Measurements from ENCODE around the gene ALKBH6. TPM values are rescaled to one million over a fixed set of nuclear protein-coding genes. Genes with fewer than 3 reads are reported as not detected.

Gene ALKBH6
- polyA plus RNA-seq, 1 experiment = 17.5 TPM

GRCh38 chr19:36001605-36002004 is 12.4 kb downstream of the ALKBH6 start:
- POLR2A ChIA-PET = no interaction called here
- TF ChIP-seq, protein P1, sequence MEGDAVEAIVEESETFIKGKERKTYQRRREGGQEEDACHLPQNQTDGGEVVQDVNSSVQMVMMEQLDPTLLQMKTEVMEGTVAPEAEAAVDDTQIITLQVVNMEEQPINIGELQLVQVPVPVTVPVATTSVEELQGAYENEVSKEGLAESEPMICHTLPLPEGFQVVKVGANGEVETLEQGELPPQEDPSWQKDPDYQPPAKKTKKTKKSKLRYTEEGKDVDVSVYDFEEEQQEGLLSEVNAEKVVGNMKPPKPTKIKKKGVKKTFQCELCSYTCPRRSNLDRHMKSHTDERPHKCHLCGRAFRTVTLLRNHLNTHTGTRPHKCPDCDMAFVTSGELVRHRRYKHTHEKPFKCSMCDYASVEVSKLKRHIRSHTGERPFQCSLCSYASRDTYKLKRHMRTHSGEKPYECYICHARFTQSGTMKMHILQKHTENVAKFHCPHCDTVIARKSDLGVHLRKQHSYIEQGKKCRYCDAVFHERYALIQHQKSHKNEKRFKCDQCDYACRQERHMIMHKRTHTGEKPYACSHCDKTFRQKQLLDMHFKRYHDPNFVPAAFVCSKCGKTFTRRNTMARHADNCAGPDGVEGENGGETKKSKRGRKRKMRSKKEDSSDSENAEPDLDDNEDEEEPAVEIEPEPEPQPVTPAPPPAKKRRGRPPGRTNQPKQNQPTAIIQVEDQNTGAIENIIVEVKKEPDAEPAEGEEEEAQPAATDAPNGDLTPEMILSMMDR (IDR thresholded peaks at IDR 0.05; ENCODE audit: insufficient read depth, low read depth, low read length) = no peak
- CTCF ChIA-PET = interaction anchor here (1.3 kb wide), 1 partner anchor 11 kb away, joined by 3 read pairs; no protein-coding TSS in a partner anchor

GRCh38 chr19:35996777-35997176 is 17.2 kb downstream of the ALKBH6 start:
- TF ChIP-seq, protein P1 (IDR thresholded peaks at IDR 0.05; ENCODE audit: insufficient read depth, low read depth, low read length) = no peak
- H3K36me3 ChIP-seq (ENCODE audit: control insufficient read depth, insufficient read depth, low read length) = peaks cover 2% of the 10 kb centered on the region
- POLR2A ChIA-PET = no interaction called here
- CTCF ChIA-PET = no interaction called here
- no peak overlapping the region for H3K4me3 ChIP-seq (ENCODE audit: low read depth, low read length)
- H3K27me3 ChIP-seq (ENCODE audit: control insufficient read depth, insufficient read depth, low read length) = no peaks in the 10 kb centered on the region
- DNase-seq (ENCODE audit: low read depth) = no peak

More at GRCh38 chr19:36001605-36002004, 12.4 kb downstream of the ALKBH6 start:
- no peak for DNase-seq (ENCODE audit: low read depth)
- H3K4me3 ChIP-seq (ENCODE audit: low read depth, low read length) = no peak overlapping the region
- peaks cover 2% of the 10 kb centered on the region for H3K36me3 ChIP-seq (ENCODE audit: control insufficient read depth, insufficient read depth, low read length)
- no peaks in the 10 kb centered on the region for H3K27me3 ChIP-seq (ENCODE audit: control insufficient read depth, insufficient read depth, low read length)

- H3K27me3 ChIP-seq (ENCODE audit: control insufficient read depth, insufficient read depth, low read length) = peaks cover 3% of the 10 kb centered on the region; the same call in 1 of the 2 replicates
- H3K4me3 ChIP-seq (ENCODE audit: low read depth, low read length) = peak within 1 kb of the TSS; percentile 72
- no peaks in the 10 kb centered on the region; the same call in 1 of the 2 replicates for H3K36me3 ChIP-seq (ENCODE audit: control insufficient read depth, insufficient read depth, low read length)
- POLR2A ChIA-PET = interaction anchor here (0.5 to 1.0 kb wide), 2 partner anchors 58 to 400 kb away, joined by 3 read pairs; partner anchors contain the start of gene THAP8
- CTCF ChIA-PET = interaction anchor here (1.1 to 1.3 kb wide), 2 partner anchors 13 to 20 kb away, joined by 3 read pairs; partner anchors contain the start of gene SYNE4
- TF ChIP-seq, protein P1 (IDR thresholded peaks at IDR 0.05; ENCODE audit: insufficient read depth, low read depth, low read length) = no peak
- peak; percentile 54 for DNase-seq (ENCODE audit: low read depth)
Measured at GRCh38 chr19:35995048-35995993, 18.7 kb downstream of the ALKBH6 start, which contains the start of gene SDHAF1. Gene SDHAF1, plus strand, starts transcription at chr19:35995188. Its CDS starts 87 bp downstream, at chr19:35995275.

GRCh38 chr19:35993923-35994598 is 20.0 kb downstream of the ALKBH6 start:
- CTCF ChIA-PET = interaction anchor here (0.9 kb wide), 1 partner anchor 36 kb away, joined by 3 read pairs; no protein-coding TSS in a partner anchor
- POLR2A ChIA-PET = no interaction called here
- TF ChIP-seq, protein P1 (IDR thresholded peaks at IDR 0.05; ENCODE audit: insufficient read depth, low read depth, low read length) = no peak
- H3K4me3 ChIP-seq (ENCODE audit: low read depth, low read length) = peak overlapping the region; percentile 72; the same call in 1 of the 2 replicates
- peaks cover 3% of the 10 kb centered on the region; the same call in 1 of the 2 replicates for H3K27me3 ChIP-seq (ENCODE audit: control insufficient read depth, insufficient read depth, low read length)
- DNase-seq (ENCODE audit: low read depth) = no peak
- H3K36me3 ChIP-seq (ENCODE audit: control insufficient read depth, insufficient read depth, low read length) = no peaks in the 10 kb centered on the region; the same call in 1 of the 2 replicates
